D341Med (cell line): Measurements from ENCODE around the gene IRF2.
A peak's percentile ranks its signal among the peaks of the same experiment; 100 is the strongest.
"Not testable (repeated sequence)": the region's sequence is repeated elsewhere in the genome, so short reads cannot be mapped to it uniquely, and the experiment has no call there.

Source experiments
- DNase-seq: peaks from one replicate; pipeline ENCODE4 v3.0.0; 2012; ENCODE audit warnings: low spot score

Gene IRF2

DNA sequence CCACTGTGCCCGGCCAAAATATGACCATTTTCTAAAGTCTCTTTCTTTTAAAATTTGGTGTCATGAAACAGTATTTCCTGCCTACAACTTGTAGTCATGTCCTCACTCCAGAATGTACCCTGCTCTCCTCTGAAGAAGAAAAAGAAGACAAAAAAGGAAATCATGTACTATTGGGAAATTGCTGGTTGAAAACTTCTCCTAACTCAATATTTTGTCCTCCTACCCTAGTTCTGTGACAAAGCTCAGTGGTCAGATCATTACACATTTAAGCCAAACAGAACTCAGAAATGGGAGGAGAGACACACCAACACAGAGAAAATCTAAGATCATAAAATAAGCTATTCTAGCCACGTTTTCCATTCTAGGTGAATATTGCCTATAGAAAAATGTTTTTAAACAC, 127.7 kb downstream of the IRF2 start:
- DNase-seq, result no peak

DNA sequence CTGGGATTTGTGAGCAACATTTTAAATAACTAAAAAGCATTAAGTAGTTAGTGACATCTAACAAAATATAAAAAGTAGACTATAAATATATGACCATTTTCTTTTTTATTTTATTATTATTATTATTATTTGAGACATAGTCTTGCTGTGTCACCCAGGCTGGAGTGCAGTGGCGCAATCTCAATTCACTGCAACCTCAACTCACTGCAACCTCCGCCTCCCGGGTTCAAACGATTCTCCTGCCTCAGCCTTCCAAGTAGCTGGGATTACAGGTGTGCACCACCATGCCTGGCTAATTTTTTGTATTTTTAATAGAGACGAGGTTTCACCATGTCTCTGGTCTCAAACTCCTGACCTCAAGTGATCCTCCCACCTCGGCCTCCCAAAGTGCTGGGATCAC, 128.1 kb downstream of the IRF2 start:
- DNase-seq, result not testable (repeated sequence)

DNA sequence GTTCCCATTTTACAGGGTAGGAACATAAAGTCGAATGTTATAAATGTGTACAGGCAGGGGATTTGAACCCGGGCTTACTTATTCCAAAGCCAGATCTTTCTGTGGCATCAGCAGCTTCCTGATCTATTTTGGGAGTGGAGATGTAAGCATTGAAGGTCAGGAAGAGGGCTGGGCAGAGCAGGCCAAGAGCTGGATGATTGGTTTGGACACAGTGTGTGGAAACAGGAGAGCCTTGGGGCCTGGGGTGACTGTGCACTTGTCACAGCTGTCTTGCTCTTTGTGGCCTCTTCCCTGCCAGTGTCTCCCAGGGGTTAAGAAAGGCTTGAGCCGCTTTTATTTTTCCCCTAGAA, 128.8 kb downstream of the IRF2 start:
- DNase-seq, result no peak

GRCh38 chr4:184344899-184345572, 129.3 kb downstream of the IRF2 start:
- no peak for DNase-seq

DNA sequence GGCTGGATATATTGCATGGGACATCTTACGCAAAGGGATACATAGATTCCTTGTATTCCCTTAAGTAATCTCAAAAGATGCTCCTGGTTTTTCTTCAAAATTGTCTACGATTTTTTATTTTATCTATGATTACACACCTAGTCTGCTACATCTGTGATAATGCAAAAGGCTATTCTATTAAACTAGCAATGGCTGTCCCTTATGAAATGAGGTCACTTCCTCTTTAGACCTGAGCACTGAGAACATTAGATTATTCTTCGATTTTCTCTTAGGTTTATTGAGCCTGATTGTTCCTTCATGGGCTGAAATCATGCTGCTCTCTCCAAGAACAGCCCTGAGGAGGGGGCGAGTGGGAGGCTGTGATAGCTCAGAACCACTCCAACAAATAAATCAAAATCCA, 129.9 kb downstream of the IRF2 start:
- DNase-seq, result no peak

GRCh38 chr4:184343502-184344177, 130.7 kb downstream of the IRF2 start:
- peak; percentile 86 for DNase-seq

DNA sequence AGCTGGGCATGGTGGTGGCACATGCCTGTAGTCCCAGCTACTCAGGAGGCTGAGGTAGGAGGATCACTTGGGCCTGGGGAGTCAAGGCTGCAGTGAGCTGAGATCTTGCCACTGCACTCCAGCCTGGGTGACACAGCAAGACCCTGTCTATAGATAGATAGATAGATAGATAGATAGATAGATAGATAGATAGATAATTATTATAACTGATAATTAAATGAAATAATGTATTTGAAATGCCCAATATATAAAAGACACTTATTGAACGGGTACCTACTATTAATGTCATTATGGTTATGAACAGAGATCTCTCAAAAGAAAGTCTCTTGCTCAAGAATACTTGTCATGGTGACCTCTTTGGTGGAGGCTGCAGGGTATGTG, 131.5 kb downstream of the IRF2 start:
- DNase-seq, result not testable (repeated sequence)

- DNase-seq, result no peak
Observed at GRCh38 chr4:184342167-184342856, 132.0 kb downstream of the IRF2 start.

GRCh38 chr4:184339398-184340193, 134.8 kb downstream of the IRF2 start:
- not testable (repeated sequence) for DNase-seq

DNA sequence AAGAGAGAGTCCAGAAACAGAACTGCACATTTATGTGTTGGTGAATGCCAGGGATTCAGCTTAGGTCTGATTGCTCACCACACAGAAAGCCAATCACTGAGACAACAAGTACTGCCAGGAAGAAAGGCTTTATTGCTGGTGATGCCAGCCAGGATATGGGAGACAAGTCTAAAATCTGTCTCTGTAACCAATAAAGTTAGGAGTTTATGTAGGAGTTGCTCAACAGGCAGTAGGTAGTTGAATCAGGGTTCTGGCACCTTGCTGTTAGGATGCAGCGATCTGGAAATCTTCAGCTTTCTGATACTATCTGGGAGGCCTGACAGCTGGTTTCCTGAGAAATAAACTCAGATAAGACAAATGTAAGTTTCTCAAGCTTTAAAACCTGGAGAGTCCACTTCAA, 136.4 kb downstream of the IRF2 start:
- no peak for DNase-seq
